Activated CD4-positive, alpha-beta T cell treated with anti-CD3 and anti-CD28 coated beads, Interleukin-2, amount 10 ng/mL, durations not matched to agents 7 days and 5 days (primary cell): Measurements from ENCODE around the gene DAZAP2. TPM values are rescaled to one million over a fixed set of nuclear protein-coding genes. Genes with fewer than 3 reads are reported as not detected.
A peak's percentile ranks its signal among the peaks of the same experiment; 100 is the strongest.
"Not testable (repeated sequence)": the region's sequence is repeated elsewhere in the genome, so short reads cannot be mapped to it uniquely, and the experiment has no call there.

Experiments
- CTCF ChIA-PET: fragments of 350-600 bp; sonication (Branson Sonifier 250); formaldehyde crosslinking; loops from one replicate; lab custom pipeline; 2021; ENCODE audit warnings: antibody characterized with exemption; lab: Charles Lee
- POLR2A ChIA-PET: fragments of 350-600 bp; sonication (Branson Sonifier 250); formaldehyde crosslinking; loops from one replicate; lab custom pipeline; 2021; ENCODE audit warnings: antibody characterized with exemption; lab: Charles Lee
- DNase-seq: peaks from one replicate; pipeline ENCODE4 v3.0.0-alpha.2; 2020
- H3K27ac Mint-ChIP-seq: one replicate; pipeline ENCODE4 v1.8.0; 2021; ENCODE audit warnings: mild to moderate bottlenecking, moderate library complexity, mixed read lengths
- H3K27me3 Mint-ChIP-seq: one replicate; pipeline ENCODE4 v1.8.0; 2021; ENCODE audit warnings: mixed read lengths
- H3K36me3 Mint-ChIP-seq: one replicate; pipeline ENCODE4 v1.8.0; 2021; ENCODE audit warnings: low read depth, mixed read lengths
- H3K4me1 Mint-ChIP-seq: one replicate; pipeline ENCODE4 v1.8.0; 2021; ENCODE audit warnings: mixed read lengths
- H3K4me3 Mint-ChIP-seq: one replicate; pipeline ENCODE4 v1.8.0; 2021; ENCODE audit warnings: mild to moderate bottlenecking, moderate library complexity, mixed read lengths
- H3K9me3 Mint-ChIP-seq: one replicate; pipeline ENCODE4 v1.8.0; 2021; ENCODE audit warnings: mixed read lengths
- total RNA-seq, 2 experiments: library from RNA; stranded (reverse); gene quantifications; one replicate each; pipeline ENCODE4 v1.2.3, GENCODE V29; 2021

DAZAP2 gene
- total RNA-seq, 2 experiments from 2014 or later: 219 to 260 TPM

- Mint-ChIP-seq H3K27ac (no peak overlapping the region), H3K36me3 (peaks cover 61% of the 10 kb centered on the region), H3K4me3 (no peak overlapping the region), H3K27me3 (no peaks in the 10 kb centered on the region), H3K9me3 (no peaks in the 10 kb centered on the region), H3K4me1 (peaks cover 61% of the 10 kb centered on the region)
- CTCF ChIA-PET: interaction anchor here (0.7 to 2.9 kb wide), 4 partner anchors 10 to 240 kb away, joined by 3 to 12 read pairs (median 5); partner anchors contain the start of gene POU6F1
- POLR2A ChIA-PET: no interaction called here
- DNase-seq: no peak
Observed at GRCh38 chr12:51242120-51242519, 3.5 kb downstream of the DAZAP2 start.

GRCh38 chr12:51242876-51243275 is 4.2 kb downstream of the DAZAP2 start:
- Mint-ChIP-seq H3K4me1 (peaks cover 66% of the 10 kb centered on the region), H3K4me3 (no peak overlapping the region), H3K27me3 (no peaks in the 10 kb centered on the region), H3K9me3 (no peaks in the 10 kb centered on the region), H3K27ac (peak overlapping the region; percentile 39), H3K36me3 (peaks cover 65% of the 10 kb centered on the region)
- CTCF ChIA-PET: interaction anchor here (1.9 kb wide), 1 partner anchor 10 kb away, joined by 12 read pairs; no protein-coding TSS in a partner anchor
- POLR2A ChIA-PET: no interaction called here
- no peak for DNase-seq

- H3K36me3 Mint-ChIP-seq: peaks cover 64% of the 10 kb centered on the region
- H3K27me3 Mint-ChIP-seq: no peaks in the 10 kb centered on the region
- no peaks in the 10 kb centered on the region for H3K9me3 Mint-ChIP-seq
- ChIA-PET CTCF (interaction anchor here (1.0 to 1.9 kb wide), 2 partner anchors 9 to 82 kb away, joined by 4 to 12 read pairs; no protein-coding TSS in a partner anchor), POLR2A (interaction anchor here (0.8 kb wide), 1 partner anchor 96 kb away, joined by 3 read pairs; no protein-coding TSS in a partner anchor)
- no peak overlapping the region for H3K4me3 Mint-ChIP-seq
- peaks cover 67% of the 10 kb centered on the region for H3K4me1 Mint-ChIP-seq
- H3K27ac Mint-ChIP-seq: peak overlapping the region; percentile 3
- no peak for DNase-seq
Observed at GRCh38 chr12:51244269-51244668, 5.6 kb downstream of the DAZAP2 start.

- peaks cover 52% of the 10 kb centered on the region for H3K36me3 Mint-ChIP-seq
Observed at GRCh38 chr12:51245476-51246253, 7.0 kb downstream of the DAZAP2 start.

GRCh38 chr12:51246254-51246853 is 7.7 kb downstream of the DAZAP2 start:
- peak; percentile 49 for DNase-seq
- ChIA-PET POLR2A (interaction anchor here (0.7 kb wide), 1 partner anchor 84 kb away, joined by 3 read pairs; no protein-coding TSS in a partner anchor), CTCF (interaction anchor here (1.2 to 1.5 kb wide), 2 partner anchors 16 to 28 kb away, joined by 5 to 6 read pairs; partner anchors contain the start of gene POU6F1)
- Mint-ChIP-seq H3K4me3 (peak overlapping the region; percentile 1), H3K9me3 (no peaks in the 10 kb centered on the region), H3K27me3 (no peaks in the 10 kb centered on the region), H3K4me1 (peaks cover 51% of the 10 kb centered on the region), H3K27ac (peak overlapping the region; percentile 77), H3K36me3 (peaks cover 46% of the 10 kb centered on the region)

More at GRCh38 chr12:51245476-51246253, 7.0 kb downstream of the DAZAP2 start:
- H3K9me3 Mint-ChIP-seq: no peaks in the 10 kb centered on the region
- peaks cover 57% of the 10 kb centered on the region for H3K4me1 Mint-ChIP-seq
- DNase-seq: no peak
- H3K27ac Mint-ChIP-seq: peak overlapping the region; percentile 77
- ChIA-PET CTCF (interaction anchor here (0.5 to 1.5 kb wide), 4 partner anchors 15 to 132 kb away, joined by 3 to 6 read pairs (median 4); partner anchors contain the start of gene POU6F1), POLR2A (interaction anchor here (0.6 kb wide), 1 partner anchor 468 kb away, joined by 3 read pairs; no protein-coding TSS in a partner anchor)
- H3K4me3 Mint-ChIP-seq: peak overlapping the region; percentile 1
- H3K27me3 Mint-ChIP-seq: no peaks in the 10 kb centered on the region

- no peak overlapping the region for H3K4me3 Mint-ChIP-seq
- no peak for DNase-seq
- H3K27ac Mint-ChIP-seq: peak overlapping the region; percentile 75
- no peaks in the 10 kb centered on the region for H3K27me3 Mint-ChIP-seq
- H3K36me3 Mint-ChIP-seq: peaks cover 35% of the 10 kb centered on the region
- ChIA-PET CTCF (interaction anchor here (0.6 to 1.3 kb wide), 2 partner anchors 21 to 28 kb away, joined by 3 read pairs; no protein-coding TSS in a partner anchor), POLR2A (no interaction called here)
- H3K9me3 Mint-ChIP-seq: no peaks in the 10 kb centered on the region
- peaks cover 45% of the 10 kb centered on the region for H3K4me1 Mint-ChIP-seq
Observed at GRCh38 chr12:51247523-51248206, 9.0 kb downstream of the DAZAP2 start.

GRCh38 chr12:51253276-51253675 is 14.7 kb downstream of the DAZAP2 start:
- CTCF ChIA-PET: interaction anchor here (0.5 to 2.1 kb wide), 12 partner anchors 9 to 488 kb away, joined by 3 to 12 read pairs (median 4); partner anchors contain the start of genes DAZAP2 and SMAGP
- H3K9me3 Mint-ChIP-seq: no peaks in the 10 kb centered on the region
- no peak for DNase-seq
- peaks cover 2% of the 10 kb centered on the region for H3K36me3 Mint-ChIP-seq
- H3K4me1 Mint-ChIP-seq: peaks cover 7% of the 10 kb centered on the region
- no peak overlapping the region for H3K4me3 Mint-ChIP-seq
- no peaks in the 10 kb centered on the region for H3K27me3 Mint-ChIP-seq
- no peak overlapping the region for H3K27ac Mint-ChIP-seq
- POLR2A ChIA-PET: no interaction called here

GRCh38 chr12:51254536-51254935 is 15.9 kb downstream of the DAZAP2 start:
- ChIA-PET CTCF (interaction anchor here (0.7 kb wide), 1 partner anchor 171 kb away, joined by 3 read pairs; the partner anchor contains the start of gene CSRNP2), POLR2A (no interaction called here)
- no peaks in the 10 kb centered on the region for H3K9me3 Mint-ChIP-seq
- no peaks in the 10 kb centered on the region for H3K36me3 Mint-ChIP-seq
- no peak overlapping the region for H3K27ac Mint-ChIP-seq
- no peaks in the 10 kb centered on the region for H3K27me3 Mint-ChIP-seq
- H3K4me1 Mint-ChIP-seq: peaks cover 4% of the 10 kb centered on the region
- no peak for DNase-seq
- no peak overlapping the region for H3K4me3 Mint-ChIP-seq

- peaks cover 11% of the 10 kb centered on the region for H3K4me1 Mint-ChIP-seq
- H3K9me3 Mint-ChIP-seq, DNase-seq, H3K27me3 Mint-ChIP-seq, H3K27ac Mint-ChIP-seq, POLR2A ChIA-PET, H3K4me3 Mint-ChIP-seq, H3K36me3 Mint-ChIP-seq: not testable (repeated sequence)
- CTCF ChIA-PET: interaction anchor here (0.5 kb wide), 1 partner anchor 18 kb away, joined by 4 read pairs; no protein-coding TSS in a partner anchor
Observed at GRCh38 chr12:51259600-51259999, 21.0 kb downstream of the DAZAP2 start.

GRCh38 chr12:51262758-51263177 is 24.1 kb downstream of the DAZAP2 start:
- Mint-ChIP-seq H3K4me1 (peaks cover 23% of the 10 kb centered on the region), H3K9me3 (no peaks in the 10 kb centered on the region), H3K27me3 (no peaks in the 10 kb centered on the region), H3K36me3 (peaks cover 2% of the 10 kb centered on the region), H3K4me3 (no peak overlapping the region), H3K27ac (no peak overlapping the region)
- POLR2A ChIA-PET: interaction anchor here (0.9 kb wide), 1 partner anchor 65 kb away, joined by 3 read pairs; no protein-coding TSS in a partner anchor
- CTCF ChIA-PET: interaction anchor here (0.6 to 1.9 kb wide), 7 partner anchors 10 to 483 kb away, joined by 3 to 7 read pairs (median 5); partner anchors contain the start of genes DAZAP2 and POU6F1
- peak; percentile 43 for DNase-seq

- Mint-ChIP-seq H3K27ac (no peak overlapping the region), H3K4me3 (no peak overlapping the region), H3K4me1 (peaks cover 23% of the 10 kb centered on the region), H3K9me3 (no peaks in the 10 kb centered on the region), H3K27me3 (no peaks in the 10 kb centered on the region), H3K36me3 (peaks cover 2% of the 10 kb centered on the region)
- ChIA-PET POLR2A (no interaction called here), CTCF (interaction anchor here (0.6 to 1.6 kb wide), 5 partner anchors 14 to 78 kb away, joined by 3 to 5 read pairs (median 5); partner anchors contain the start of genes DAZAP2 and POU6F1)
- no peak for DNase-seq
Observed at GRCh38 chr12:51263341-51263740, 24.7 kb downstream of the DAZAP2 start.

GRCh38 chr12:51264297-51264696 is 25.7 kb downstream of the DAZAP2 start:
- ChIA-PET POLR2A (no interaction called here), CTCF (interaction anchor here (0.7 kb wide), 1 partner anchor 23 kb away, joined by 4 read pairs; no protein-coding TSS in a partner anchor)
- peaks cover 2% of the 10 kb centered on the region for H3K36me3 Mint-ChIP-seq
- H3K9me3 Mint-ChIP-seq: no peaks in the 10 kb centered on the region
- peaks cover 6% of the 10 kb centered on the region for H3K27me3 Mint-ChIP-seq
- no peak for DNase-seq
- H3K4me3 Mint-ChIP-seq: no peak overlapping the region
- no peak overlapping the region for H3K27ac Mint-ChIP-seq
- peaks cover 28% of the 10 kb centered on the region for H3K4me1 Mint-ChIP-seq
